ENCODE results near the gene GFOD2. TPM values are rescaled to one million over a fixed set of nuclear protein-coding genes. Genes with fewer than 3 reads are reported as not detected.
A peak's percentile ranks its signal among the peaks of the same experiment; 100 is the strongest.

Gene GFOD2
- polyA plus RNA-seq, 3 donors = 3.7 to 9.4 (median 3.8) TPM

- Mint-ChIP-seq H3K27ac (peak overlapping the region in 4 of 7 donors; percentile 19 to 96 (median 54)), H3K4me1 (peaks cover 21% of the 10 kb centered on the region), H3K9me3 (no peaks in the 10 kb centered on the region), H3K36me3 (peaks cover 10 to 18% of the 10 kb centered on the region in 2 donors), H3K4me3 (peak overlapping the region; percentile 90 to 92), H3K27me3 (ENCODE audit: low read depth in 3 of 3) (peaks cover 8 to 11% (median 11%) of the 10 kb centered on the region in 3 donors)
- WGBS (ENCODE audit: insufficient coverage) = 86% methylated on average over 4 of the region's 21 CpGs
- Histone ChIP-seq H3K4me1 (ENCODE audit: control insufficient read depth in 1 of 2, insufficient read depth in 2 of 2, low read length in 2 of 2) (peaks cover 20 to 27% of the 10 kb centered on the region in 2 donors), H2AFZ (ENCODE audit: insufficient read depth, low read depth, low read length, poor library complexity, severe bottlenecking) (peak overlapping the region; percentile 94), H3K9me3 (replicated peaks in 1 of 2; ENCODE audit: control insufficient read depth in 1 of 2, insufficient read depth in 1 of 2, low read length in 2 of 2) (no peaks in the 10 kb centered on the region), H3K79me2 (ENCODE audit: insufficient read depth, low read length) (peaks cover 8% of the 10 kb centered on the region), H3K4me3 (replicated peaks in 1 of 3; ENCODE audit: low read depth in 2 of 3, low read length in 3 of 3) (peak overlapping the region; percentile 74 to 92 (median 92)), H3K36me3 (replicated peaks in 1 of 2; ENCODE audit: control insufficient read depth in 1 of 2, insufficient read depth in 2 of 2, low read length in 2 of 2) (peaks cover 0 to 4% of the 10 kb centered on the region in 2 donors), H4K20me1 (ENCODE audit: insufficient read depth, low read length) (no peaks in the 10 kb centered on the region), H3K9ac (ENCODE audit: insufficient read depth, low read length, poor library complexity, severe bottlenecking) (peak overlapping the region; percentile 76), H3K4me2 (replicated peaks; ENCODE audit: extremely low read depth, low read length, poor library complexity, severe bottlenecking) (peak overlapping the region; percentile 98), H3K27ac (ENCODE audit: low read depth in 1 of 2, low read length in 2 of 2) (no peak overlapping the region), H3K27me3 (ENCODE audit: control insufficient read depth in 2 of 2, insufficient read depth in 2 of 2, low read length in 2 of 2) (peaks cover 0 to 5% of the 10 kb centered on the region in 2 donors)
- DNase-seq = peak in 1 of 3 donors; percentile 11
- TF ChIP-seq CTCF (IDR thresholded peaks at IDR 0.05) = no peak
- intact Hi-C loops (cut with micrococcal nuclease) = loop anchor here in 1 of 2 donors (5.0 kb wide), 1 partner anchor 112 kb away; no protein-coding TSS in a partner anchor
Measured at GRCh38 chr16:67658849-67659674, 60.1 kb downstream of the GFOD2 start.

- no peak overlapping the region for H3K4me2 ChIP-seq (replicated peaks; ENCODE audit: extremely low read depth, low read length, poor library complexity, severe bottlenecking)
- no peak for TF ChIP-seq CTCF (IDR thresholded peaks at IDR 0.05)
- peaks cover 8 to 11% (median 11%) of the 10 kb centered on the region in 3 donors for H3K27me3 Mint-ChIP-seq (ENCODE audit: low read depth in 3 of 3)
- no peak overlapping the region for H3K4me3 Mint-ChIP-seq
- H4K20me1 ChIP-seq (ENCODE audit: insufficient read depth, low read length) = no peaks in the 10 kb centered on the region
- peaks cover 20 to 27% of the 10 kb centered on the region in 2 donors for H3K4me1 ChIP-seq (ENCODE audit: control insufficient read depth in 1 of 2, insufficient read depth in 2 of 2, low read length in 2 of 2)
- DNase-seq = peak in 1 of 3 donors; percentile 7
- no peak overlapping the region for H3K27ac ChIP-seq (ENCODE audit: low read depth in 1 of 2, low read length in 2 of 2)
- no peak overlapping the region for H3K4me3 ChIP-seq (replicated peaks in 1 of 3; ENCODE audit: low read depth in 2 of 3, low read length in 3 of 3)
- H3K27ac Mint-ChIP-seq = peak overlapping the region in 1 of 7 donors; percentile 66
- H3K9ac ChIP-seq (ENCODE audit: insufficient read depth, low read length, poor library complexity, severe bottlenecking) = no peak overlapping the region
- peaks cover 8 to 18% of the 10 kb centered on the region in 2 donors for H3K36me3 Mint-ChIP-seq
- no peaks in the 10 kb centered on the region for H3K9me3 Mint-ChIP-seq
- H3K27me3 ChIP-seq (ENCODE audit: control insufficient read depth in 2 of 2, insufficient read depth in 2 of 2, low read length in 2 of 2) = peaks cover 0 to 5% of the 10 kb centered on the region in 2 donors
- 96% methylated on average over 15 of the region's 18 CpGs for WGBS (ENCODE audit: insufficient coverage)
- peaks cover 21% of the 10 kb centered on the region for H3K4me1 Mint-ChIP-seq
- intact Hi-C loops (cut with micrococcal nuclease) = loop anchor here in 1 of 2 donors (5.0 kb wide), 1 partner anchor 111 kb away; no protein-coding TSS in a partner anchor
- H2AFZ ChIP-seq (ENCODE audit: insufficient read depth, low read depth, low read length, poor library complexity, severe bottlenecking) = no peak overlapping the region
- H3K36me3 ChIP-seq (replicated peaks in 1 of 2; ENCODE audit: control insufficient read depth in 1 of 2, insufficient read depth in 2 of 2, low read length in 2 of 2) = peaks cover 0 to 4% of the 10 kb centered on the region in 2 donors
- H3K79me2 ChIP-seq (ENCODE audit: insufficient read depth, low read length) = peaks cover 8% of the 10 kb centered on the region
- H3K9me3 ChIP-seq (replicated peaks in 1 of 2; ENCODE audit: control insufficient read depth in 1 of 2, insufficient read depth in 1 of 2, low read length in 2 of 2) = no peaks in the 10 kb centered on the region
Measured at GRCh38 chr16:67657751-67658518, 61.2 kb downstream of the GFOD2 start.
